Karpas-422 (cell line): Measurements from ENCODE around the gene TOLLIP. TPM values are rescaled to one million over a fixed set of nuclear protein-coding genes. Genes with fewer than 3 reads are reported as not detected.
"Not testable (repeated sequence)": the region's sequence is repeated elsewhere in the genome, so short reads cannot be mapped to it uniquely, and the experiment has no call there.

Source experiments
- DNase-seq: peaks from one replicate; pipeline ENCODE4 v3.0.0-alpha.2; 2015
- H2AFZ ChIP-seq: fragments of 200-600 bp; sonication (generic); 2 replicates; pipeline ENCODE4 v1.6.1; 2014; ENCODE audit warnings: antibody characterized with exemption, low read length, mixed read lengths
- H3K27ac ChIP-seq: fragments of 200-600 bp; sonication (generic); 2 replicates; pipeline ENCODE4 v1.5.1; 2014; ENCODE audit warnings: mild to moderate bottlenecking, low read length, moderate library complexity
- H3K27me3 ChIP-seq: fragments of 200-600 bp; sonication (generic); 2 replicates; pipeline ENCODE4 v1.6.1; 2014; ENCODE audit warnings: low read length, mixed read lengths
- H3K36me3 ChIP-seq: fragments of 200-600 bp; sonication (generic); 2 replicates; pipeline ENCODE4 v1.6.1; 2014; ENCODE audit warnings: low read length, mixed read lengths; ENCODE audit not compliant: insufficient read depth
- H3K4me1 ChIP-seq: fragments of 200-600 bp; sonication (generic); 2 replicates; pipeline ENCODE4 v1.6.1; 2014; ENCODE audit warnings: mild to moderate bottlenecking, low read length, mixed read lengths
- H3K4me2 ChIP-seq: fragments of 200-600 bp; sonication (generic); 2 replicates; pipeline ENCODE4 v1.6.1; 2014; ENCODE audit warnings: low read length, low read depth, mild to moderate bottlenecking; ENCODE audit not compliant: poor library complexity, severe bottlenecking
- H3K4me3 ChIP-seq: fragments of 200-600 bp; sonication (generic); 2 replicates; pipeline ENCODE4 v1.5.1; 2014; ENCODE audit warnings: mild to moderate bottlenecking, antibody characterized with exemption, low read length, mixed read lengths
- H3K79me2 ChIP-seq: fragments of 200-600 bp; sonication (generic); 2 replicates; pipeline ENCODE4 v1.6.1; 2014; ENCODE audit warnings: mild to moderate bottlenecking, low read length, mixed read lengths
- H3K9ac ChIP-seq: fragments of 200-600 bp; sonication (generic); 2 replicates; pipeline ENCODE4 v1.6.0; 2014; ENCODE audit warnings: low read length
- H3K9me2 ChIP-seq: fragments of 200-600 bp; sonication (generic), shearing (Covaris generic); replicated peaks from 2 replicates; pipeline ENCODE4 v1.6.0; 2014; ENCODE audit warnings: mild to moderate bottlenecking, low read length, moderate library complexity; ENCODE audit not compliant: insufficient read depth
- H3K9me3 ChIP-seq: fragments of 300-700, 200-600 bp; sonication (generic); 2 replicates; pipeline ENCODE4 v1.6.1; 2014; ENCODE audit warnings: low read length, mixed read lengths
- H4K20me1 ChIP-seq: fragments of 200-600 bp; sonication (generic); 2 replicates; pipeline ENCODE4 v1.6.1; 2014; ENCODE audit warnings: mild to moderate bottlenecking, antibody characterized with exemption, low read length, low read depth; ENCODE audit not compliant: insufficient read depth
- total RNA-seq: library from RNA; depleted of rRNA; stranded (reverse); fragments of >200 nt; shearing (Covaris generic); gene quantifications from 2 replicates; pipeline ENCODE4 v1.2.3, GENCODE V29; 2014; ENCODE audit warnings: low replicate concordance

The TOLLIP gene
- total RNA-seq, 1 experiment from 2014 or later, result 6.5 TPM

DNA sequence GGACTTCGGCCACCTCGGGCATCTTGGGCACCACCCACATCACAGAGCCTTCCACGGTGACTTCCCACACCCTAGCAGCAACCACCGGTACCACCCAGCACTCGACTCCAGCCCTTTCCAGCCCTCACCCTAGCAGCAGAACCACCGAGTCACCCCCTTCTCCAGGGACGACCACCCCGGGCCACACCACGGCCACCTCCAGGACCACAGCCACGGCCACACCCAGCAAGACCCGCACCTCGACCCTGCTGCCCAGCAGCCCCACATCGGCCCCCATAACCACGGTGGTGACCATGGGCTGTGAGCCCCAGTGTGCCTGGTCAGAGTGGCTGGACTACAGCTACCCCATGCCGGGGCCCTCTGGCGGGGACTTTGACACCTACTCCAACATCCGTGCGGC is 65.9 kb downstream of the TOLLIP start:
- not testable (repeated sequence) for H3K4me1 ChIP-seq

GRCh38 chr11:1242751-1243150 is 66.7 kb downstream of the TOLLIP start:
- not testable (repeated sequence) for H3K9ac ChIP-seq, H3K79me2 ChIP-seq, H3K4me1 ChIP-seq, DNase-seq, H2AFZ ChIP-seq, H3K9me3 ChIP-seq, H3K27me3 ChIP-seq, H3K4me2 ChIP-seq, H3K36me3 ChIP-seq, H3K9me2 ChIP-seq, H3K27ac ChIP-seq, H3K4me3 ChIP-seq, H4K20me1 ChIP-seq

More for the DNA sequence above, 65.9 kb downstream of the TOLLIP start:
- H3K4me3 ChIP-seq, H3K36me3 ChIP-seq, H2AFZ ChIP-seq, H3K27me3 ChIP-seq, H3K4me2 ChIP-seq, H3K9ac ChIP-seq, DNase-seq, H3K9me3 ChIP-seq, H4K20me1 ChIP-seq, H3K79me2 ChIP-seq, H3K9me2 ChIP-seq, H3K27ac ChIP-seq: not testable (repeated sequence)

DNA sequence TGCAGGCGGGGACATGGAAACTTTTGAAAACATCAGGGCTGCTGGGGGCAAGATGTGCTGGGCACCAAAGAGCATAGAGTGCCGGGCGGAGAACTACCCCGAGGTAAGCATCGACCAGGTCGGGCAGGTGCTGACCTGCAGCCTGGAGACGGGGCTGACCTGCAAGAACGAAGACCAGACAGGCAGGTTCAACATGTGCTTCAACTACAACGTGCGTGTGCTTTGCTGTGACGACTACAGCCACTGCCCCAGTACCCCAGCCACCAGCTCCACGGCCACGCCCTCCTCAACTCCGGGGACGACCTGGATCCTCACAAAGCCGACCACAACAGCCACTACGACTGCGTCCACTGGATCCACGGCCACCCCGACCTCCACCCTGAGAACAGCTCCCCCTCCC is 67.1 kb downstream of the TOLLIP start:
- Histone ChIP-seq H3K4me1 (no peaks in the 10 kb centered on the region), H3K9me2 (no peaks in the 10 kb centered on the region), H3K4me2 (no peak overlapping the region), H3K36me3 (no peaks in the 10 kb centered on the region), H2AFZ (no peak overlapping the region), H3K9ac (no peak overlapping the region), H4K20me1 (no peaks in the 10 kb centered on the region), H3K27me3 (no peaks in the 10 kb centered on the region), H3K4me3 (no peak overlapping the region), H3K27ac (no peak overlapping the region), H3K9me3 (no peaks in the 10 kb centered on the region), H3K79me2 (no peaks in the 10 kb centered on the region)
- no peak for DNase-seq

DNA sequence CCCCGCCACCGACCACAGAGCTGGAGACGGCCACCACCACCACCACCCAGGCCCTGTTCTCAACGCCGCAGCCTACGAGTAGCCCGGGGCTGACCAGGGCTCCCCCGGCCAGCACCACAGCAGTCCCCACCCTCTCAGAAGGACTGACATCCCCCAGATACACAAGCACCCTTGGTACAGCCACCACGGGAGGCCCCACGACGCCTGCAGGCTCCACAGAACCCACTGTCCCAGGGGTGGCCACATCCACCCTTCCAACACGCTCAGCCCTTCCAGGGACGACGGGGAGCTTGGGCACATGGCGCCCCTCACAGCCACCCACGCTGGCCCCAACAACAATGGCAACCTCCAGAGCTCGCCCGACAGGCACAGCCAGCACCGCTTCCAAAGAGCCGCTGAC is 67.7 kb downstream of the TOLLIP start:
- Histone ChIP-seq H3K4me2 (no peak overlapping the region), H3K9me3 (no peaks in the 10 kb centered on the region), H3K36me3 (no peaks in the 10 kb centered on the region), H3K4me1 (no peaks in the 10 kb centered on the region), H2AFZ (no peak overlapping the region), H4K20me1 (no peaks in the 10 kb centered on the region), H3K9me2 (no peaks in the 10 kb centered on the region), H3K27ac (no peak overlapping the region), H3K9ac (no peak overlapping the region), H3K4me3 (no peak overlapping the region), H3K79me2 (no peaks in the 10 kb centered on the region), H3K27me3 (no peaks in the 10 kb centered on the region)
- DNase-seq, result no peak

GRCh38 chr11:1240771-1241170 is 68.7 kb downstream of the TOLLIP start:
- no peak overlapping the region for H3K4me2 ChIP-seq
- no peaks in the 10 kb centered on the region for H3K27me3 ChIP-seq
- DNase-seq, result no peak
- H3K36me3 ChIP-seq, result no peaks in the 10 kb centered on the region
- no peaks in the 10 kb centered on the region for H3K9me3 ChIP-seq
- no peaks in the 10 kb centered on the region for H3K79me2 ChIP-seq
- no peak overlapping the region for H3K27ac ChIP-seq
- no peak overlapping the region for H2AFZ ChIP-seq
- no peaks in the 10 kb centered on the region for H3K9me2 ChIP-seq
- H3K9ac ChIP-seq, result no peak overlapping the region
- H3K4me1 ChIP-seq, result no peaks in the 10 kb centered on the region
- H4K20me1 ChIP-seq, result no peaks in the 10 kb centered on the region
- no peak overlapping the region for H3K4me3 ChIP-seq

DNA sequence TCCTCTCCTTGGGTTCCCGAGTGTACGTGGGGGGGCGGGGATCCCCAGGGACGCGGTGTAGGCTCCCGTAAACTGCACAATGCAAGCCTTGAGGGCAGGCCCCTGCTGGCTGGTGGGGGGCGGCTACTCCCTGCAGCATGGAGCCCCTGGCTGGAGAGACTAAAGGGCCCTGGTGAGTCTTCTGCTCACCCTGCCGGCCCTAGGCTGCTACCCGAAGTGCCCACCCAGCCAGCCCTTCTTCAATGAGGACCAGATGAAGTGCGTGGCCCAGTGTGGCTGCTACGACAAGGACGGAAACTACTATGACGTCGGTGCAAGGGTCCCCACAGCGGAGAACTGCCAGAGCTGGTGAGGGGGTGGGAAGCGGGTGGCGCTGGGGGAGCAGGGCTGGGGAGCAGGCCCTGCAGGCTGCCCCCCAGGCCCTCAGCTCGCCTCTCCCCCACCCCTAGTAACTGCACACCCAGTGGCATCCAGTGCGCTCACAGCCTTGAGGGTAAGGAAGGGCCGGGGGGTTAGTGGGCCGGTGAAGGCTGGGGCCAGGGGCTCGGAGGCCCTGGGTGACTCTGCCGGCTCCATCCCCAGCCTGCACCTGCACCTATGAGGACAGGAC is 69.7 kb downstream of the TOLLIP start:
- Histone ChIP-seq H3K4me1 (no peaks in the 10 kb centered on the region), H3K36me3 (no peaks in the 10 kb centered on the region), H3K79me2 (no peaks in the 10 kb centered on the region), H2AFZ (no peak overlapping the region), H3K27me3 (no peaks in the 10 kb centered on the region), H3K4me2 (no peak overlapping the region), H4K20me1 (no peaks in the 10 kb centered on the region; the same call in 1 of the 2 replicates), H3K27ac (no peak overlapping the region), H3K9me2 (no peaks in the 10 kb centered on the region), H3K9me3 (no peaks in the 10 kb centered on the region), H3K9ac (no peak overlapping the region), H3K4me3 (no peak overlapping the region)
- no peak for DNase-seq

DNA sequence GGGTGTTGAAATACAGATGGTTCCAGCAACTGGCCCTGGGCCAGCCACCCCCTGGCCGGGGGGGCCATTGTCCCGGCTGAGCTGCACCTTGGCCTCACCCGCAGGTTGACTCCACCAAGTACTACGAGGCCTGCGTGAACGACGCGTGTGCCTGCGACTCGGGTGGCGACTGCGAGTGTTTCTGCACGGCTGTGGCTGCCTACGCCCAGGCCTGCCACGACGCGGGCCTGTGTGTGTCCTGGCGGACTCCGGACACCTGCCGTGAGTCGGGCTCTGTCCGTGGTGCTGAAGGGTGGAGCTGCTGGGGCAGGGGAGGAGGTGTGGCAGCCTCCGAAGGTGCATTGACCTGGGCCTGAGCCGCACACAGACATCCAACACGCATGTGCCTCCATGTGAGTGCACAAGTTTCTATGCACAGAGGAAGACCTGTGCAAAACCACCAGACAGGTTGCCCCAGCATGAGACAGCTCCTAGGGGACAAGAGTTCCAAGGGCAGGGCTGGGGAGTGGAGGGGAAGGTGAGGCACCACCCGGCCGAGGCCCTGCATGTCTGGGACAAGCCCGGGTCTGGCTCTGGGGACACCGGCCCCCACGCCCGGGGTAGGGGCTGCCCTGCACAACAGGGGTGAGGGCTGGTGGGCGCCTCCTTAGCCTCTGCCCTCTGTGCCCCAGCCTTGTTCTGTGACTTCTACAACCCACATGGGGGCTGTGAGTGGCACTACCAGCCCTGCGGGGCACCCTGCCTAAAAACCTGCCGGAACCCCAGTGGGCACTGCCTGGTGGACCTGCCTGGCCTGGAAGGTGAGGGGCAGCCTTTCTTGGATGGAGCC is 70.5 kb downstream of the TOLLIP start:
- no peak overlapping the region for H3K9ac ChIP-seq
- no peaks in the 10 kb centered on the region for H3K9me2 ChIP-seq
- H3K4me1 ChIP-seq, result no peaks in the 10 kb centered on the region
- no peaks in the 10 kb centered on the region for H3K9me3 ChIP-seq
- no peak overlapping the region for H3K4me3 ChIP-seq
- H3K4me2 ChIP-seq, result no peak overlapping the region
- no peaks in the 10 kb centered on the region; the same call in 1 of the 2 replicates for H4K20me1 ChIP-seq
- H3K27me3 ChIP-seq, result no peaks in the 10 kb centered on the region
- H3K36me3 ChIP-seq, result no peaks in the 10 kb centered on the region
- no peak overlapping the region for H3K27ac ChIP-seq
- no peak overlapping the region for H2AFZ ChIP-seq
- no peak for DNase-seq
- no peaks in the 10 kb centered on the region for H3K79me2 ChIP-seq

GRCh38 chr11:1237851-1238250 is 71.6 kb downstream of the TOLLIP start:
- Histone ChIP-seq H3K4me3 (no peak overlapping the region), H2AFZ (no peak overlapping the region), H3K27me3 (no peaks in the 10 kb centered on the region), H3K9ac (no peak overlapping the region), H3K4me2 (no peak overlapping the region), H3K27ac (no peak overlapping the region), H3K9me3 (no peaks in the 10 kb centered on the region), H3K9me2 (no peaks in the 10 kb centered on the region), H3K79me2 (no peaks in the 10 kb centered on the region), H4K20me1 (no peaks in the 10 kb centered on the region; the same call in 1 of the 2 replicates), H3K4me1 (no peaks in the 10 kb centered on the region), H3K36me3 (no peaks in the 10 kb centered on the region)
- no peak for DNase-seq
